H1 (cell line): ENCODE measurements around the gene ZBTB7A. TPM values are rescaled to one million over a fixed set of nuclear protein-coding genes. Genes with fewer than 3 reads are reported as not detected.

Experiments
- BRCA1 ChIP-seq: IDR thresholded peaks from 2 replicates; pipeline ENCODE4 v1.6.1; 2012; ENCODE audit warnings: low read depth, low read length, improper control_type of control experiment
- CBX8 ChIP-seq: fragments of 300-800, 300-1000 bp; sonication (generic); IDR thresholded peaks from 2 replicates; pipeline ENCODE4 v1.7.1; 2016; ENCODE audit warnings: low read depth, low read length, borderline replicate concordance
- CREB1 ChIP-seq: IDR thresholded peaks from 2 replicates; pipeline ENCODE4 v1.6.1; 2012; ENCODE audit warnings: inconsistent platforms
- GTF2F1 ChIP-seq: IDR thresholded peaks from 2 replicates; pipeline ENCODE4 v1.6.1; 2012; ENCODE audit warnings: low read depth, low read length, improper control_type of control experiment, borderline replicate concordance
- JUN ChIP-seq: IDR thresholded peaks from 2 replicates; pipeline ENCODE4 v1.6.1; 2011; ENCODE audit warnings: low read depth, mild to moderate bottlenecking, improper control_type of control experiment, low read length
- KDM4A ChIP-seq: IDR thresholded peaks from one replicate; pipeline ENCODE4 v1.7.1; 2012; ENCODE audit warnings: low read depth, mild to moderate bottlenecking, moderate library complexity, low read length, inconsistent platforms; ENCODE audit not compliant: severe bottlenecking
- MAX ChIP-seq: IDR thresholded peaks from 2 replicates; pipeline ENCODE4 v1.6.1; 2012; ENCODE audit warnings: inconsistent platforms
- RFX5 ChIP-seq: IDR thresholded peaks from 2 replicates; pipeline ENCODE4 v1.6.1; 2011; ENCODE audit warnings: low read depth, low read length, improper control_type of control experiment, borderline replicate concordance
- RNF2 ChIP-seq: fragments of 200-900, 300-1000 bp; sonication (generic); IDR thresholded peaks from 2 replicates; pipeline ENCODE4 v1.7.1; 2016; ENCODE audit warnings: borderline replicate concordance, low read depth, mild to moderate bottlenecking, antibody characterized with exemption, low read length; ENCODE audit not compliant: poor library complexity, severe bottlenecking; ENCODE audit errors: missing control alignments
- SIN3A ChIP-seq, 2 experiments: IDR thresholded peaks in 1 of 2; conservative IDR thresholded peaks in 1 of 2; 2 replicates each; pipeline ENCODE4 v1.6.1; 2011 to 2012; ENCODE audit warnings: low read length in 2 of 2, improper control_type of control experiment in 1 of 2, low read depth in 1 of 2, mild to moderate bottlenecking in 1 of 2
- SP2 ChIP-seq: IDR thresholded peaks from 2 replicates; pipeline ENCODE4 v1.6.1; 2012; ENCODE audit warnings: mild to moderate bottlenecking, low read length, inconsistent platforms
- SRF ChIP-seq: IDR thresholded peaks from 2 replicates; pipeline ENCODE4 v1.6.1; 2011; ENCODE audit warnings: mild to moderate bottlenecking, low read depth, low read length, moderate library complexity
- YY1 ChIP-seq: IDR thresholded peaks from 2 replicates; pipeline ENCODE4 v1.6.1; 2011; ENCODE audit warnings: low read depth, mild to moderate bottlenecking, low read length
- polyA plus RNA-seq, 7 experiments: library from polyadenylated mRNA; depleted of rRNA in 3 of 7; stranded (reverse) in 5 of 7; unstranded in 2 of 7; fragments of >200 nt in 5 of 7; fragments of 200-250 nt in 2 of 7; gene quantifications; 1 replicate in 5 of 7; 2 replicates in 1 of 7; 4 replicates in 1 of 7; pipeline versions ENCODE4 v1.2.1 to v1.2.3, GENCODE V29; 2011 to 2013; ENCODE audit warnings: missing spikeins in 2 of 7, mixed read lengths in 2 of 7
- total RNA-seq: library from RNA; stranded (reverse); fragmentation: NEBNext Ultra II Directional; extraction: Animal tissue kit (Norgen Biotek cat#: 25700); gene quantifications from 2 replicates; pipeline ENCODE4 v1.2.1, GENCODE V29; 2021
- TF ChIP-seq, protein P1 (sequence below): IDR thresholded peaks from 2 replicates; pipeline ENCODE4 v1.6.1; 2012; ENCODE audit warnings: inconsistent platforms

Gene ZBTB7A
- total and polyA plus RNA-seq, 2 of the 8 experiments (the other 6 are each of a cell fraction or from before 2014, with no cell fraction given), result 5.6 to 17.8 TPM

- TF ChIP-seq GTF2F1 (no peak), SIN3A (conservative IDR thresholded peaks at IDR 0.05 in 1 of 2, IDR thresholded peaks at IDR 0.05 in 1 of 2; ENCODE audit: low read depth in 1 of 2, low read length in 2 of 2) (no peak), RFX5 (no peak), KDM4A (peak; percentile 40), YY1 (no peak), SRF (no peak), CBX8 (no peak), BRCA1 (no peak), JUN (no peak), CREB1 (no peak), RNF2 (no peak), MAX (no peak), SP2 (no peak)
- TF ChIP-seq, protein P1, sequence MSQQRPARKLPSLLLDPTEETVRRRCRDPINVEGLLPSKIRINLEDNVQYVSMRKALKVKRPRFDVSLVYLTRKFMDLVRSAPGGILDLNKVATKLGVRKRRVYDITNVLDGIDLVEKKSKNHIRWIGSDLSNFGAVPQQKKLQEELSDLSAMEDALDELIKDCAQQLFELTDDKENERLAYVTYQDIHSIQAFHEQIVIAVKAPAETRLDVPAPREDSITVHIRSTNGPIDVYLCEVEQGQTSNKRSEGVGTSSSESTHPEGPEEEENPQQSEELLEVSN, result no peak
These were observed 508 bp downstream of the ZBTB7A start (continued) for GRCh38 chr19:4066176-4066606.
